Neural progenitor cell (in vitro differentiated cells): ENCODE data around the gene IQCN.

ENCODE experiments used
- EZH2 ChIP-seq: fragments of 200-600 bp; sonication (generic); IDR thresholded peaks from 2 replicates; pipeline ENCODE4 v1.6.1; 2017; ENCODE audit warnings: antibody characterized with exemption, mild to moderate bottlenecking, moderate library complexity
- TF ChIP-seq, protein P1 (sequence below): fragments of 200-600 bp; sonication (generic); IDR thresholded peaks from 2 replicates; pipeline ENCODE4 v1.5.1; 2017; ENCODE audit warnings: antibody characterized with exemption, mild to moderate bottlenecking

DNA sequence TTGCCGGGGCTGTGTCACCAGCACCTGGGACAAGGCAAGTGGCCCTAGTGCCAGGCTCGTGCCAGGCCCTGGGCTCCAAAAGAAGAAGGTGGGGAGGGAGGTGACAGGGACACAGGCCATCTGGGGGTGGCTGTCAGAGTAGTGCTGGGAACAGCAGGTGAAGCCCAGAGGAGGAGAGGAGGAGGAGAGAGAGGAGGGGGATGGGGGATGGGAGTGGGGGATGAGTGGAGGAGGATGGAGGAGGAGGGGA is 29.9 kb upstream of the IQCN start:
- TF ChIP-seq, protein P1, sequence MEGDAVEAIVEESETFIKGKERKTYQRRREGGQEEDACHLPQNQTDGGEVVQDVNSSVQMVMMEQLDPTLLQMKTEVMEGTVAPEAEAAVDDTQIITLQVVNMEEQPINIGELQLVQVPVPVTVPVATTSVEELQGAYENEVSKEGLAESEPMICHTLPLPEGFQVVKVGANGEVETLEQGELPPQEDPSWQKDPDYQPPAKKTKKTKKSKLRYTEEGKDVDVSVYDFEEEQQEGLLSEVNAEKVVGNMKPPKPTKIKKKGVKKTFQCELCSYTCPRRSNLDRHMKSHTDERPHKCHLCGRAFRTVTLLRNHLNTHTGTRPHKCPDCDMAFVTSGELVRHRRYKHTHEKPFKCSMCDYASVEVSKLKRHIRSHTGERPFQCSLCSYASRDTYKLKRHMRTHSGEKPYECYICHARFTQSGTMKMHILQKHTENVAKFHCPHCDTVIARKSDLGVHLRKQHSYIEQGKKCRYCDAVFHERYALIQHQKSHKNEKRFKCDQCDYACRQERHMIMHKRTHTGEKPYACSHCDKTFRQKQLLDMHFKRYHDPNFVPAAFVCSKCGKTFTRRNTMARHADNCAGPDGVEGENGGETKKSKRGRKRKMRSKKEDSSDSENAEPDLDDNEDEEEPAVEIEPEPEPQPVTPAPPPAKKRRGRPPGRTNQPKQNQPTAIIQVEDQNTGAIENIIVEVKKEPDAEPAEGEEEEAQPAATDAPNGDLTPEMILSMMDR, result no peak
- TF ChIP-seq EZH2, result no peak
